Nephron (organoid): Measurements from ENCODE around the gene PLA2G12A.

ENCODE experiments used
- H3K27ac Mint-ChIP-seq, 3 experiments: 2 replicates each; pipeline ENCODE4 v1.8.0; 2020; ENCODE audit warnings: mixed read lengths in 3 of 3, mild to moderate bottlenecking in 2 of 3, moderate library complexity in 1 of 3
- H3K27me3 Mint-ChIP-seq: 2 replicates; pipeline ENCODE4 v1.8.0; 2021; ENCODE audit warnings: low read depth, mild to moderate bottlenecking, moderate library complexity, mixed read lengths
- H3K36me3 Mint-ChIP-seq: 2 replicates; pipeline ENCODE4 v1.8.0; 2020; ENCODE audit warnings: low read depth, mixed read lengths
- H3K4me1 Mint-ChIP-seq: 2 replicates; pipeline ENCODE4 v1.8.0; 2020; ENCODE audit warnings: mixed read lengths
- H3K4me3 Mint-ChIP-seq, 3 experiments: 2 replicates each; pipeline ENCODE4 v1.8.0; 2020; ENCODE audit warnings: mild to moderate bottlenecking in 3 of 3, mixed read lengths in 3 of 3, moderate library complexity in 2 of 3
- H3K9me3 Mint-ChIP-seq: 2 replicates; pipeline ENCODE4 v1.8.0; 2020; ENCODE audit warnings: mixed read lengths
- TF ChIP-seq, protein P1 (sequence below), 3 experiments: fragments of 200-600 bp; sonication (generic); IDR thresholded peaks; one replicate each; pipeline ENCODE4 v1.5.0; 2021; ENCODE audit warnings: antibody characterized with exemption in 3 of 3; ENCODE audit not compliant: unreplicated experiment in 3 of 3

The PLA2G12A gene

GRCh38 chr4:109754093-109754857 is 24.4 kb upstream of the PLA2G12A start:
- H3K4me1 Mint-ChIP-seq, result no peaks in the 10 kb centered on the region
- H3K4me3 Mint-ChIP-seq, result no peak overlapping the region
- no peaks in the 10 kb centered on the region for H3K27me3 Mint-ChIP-seq
- TF ChIP-seq, protein P1, sequence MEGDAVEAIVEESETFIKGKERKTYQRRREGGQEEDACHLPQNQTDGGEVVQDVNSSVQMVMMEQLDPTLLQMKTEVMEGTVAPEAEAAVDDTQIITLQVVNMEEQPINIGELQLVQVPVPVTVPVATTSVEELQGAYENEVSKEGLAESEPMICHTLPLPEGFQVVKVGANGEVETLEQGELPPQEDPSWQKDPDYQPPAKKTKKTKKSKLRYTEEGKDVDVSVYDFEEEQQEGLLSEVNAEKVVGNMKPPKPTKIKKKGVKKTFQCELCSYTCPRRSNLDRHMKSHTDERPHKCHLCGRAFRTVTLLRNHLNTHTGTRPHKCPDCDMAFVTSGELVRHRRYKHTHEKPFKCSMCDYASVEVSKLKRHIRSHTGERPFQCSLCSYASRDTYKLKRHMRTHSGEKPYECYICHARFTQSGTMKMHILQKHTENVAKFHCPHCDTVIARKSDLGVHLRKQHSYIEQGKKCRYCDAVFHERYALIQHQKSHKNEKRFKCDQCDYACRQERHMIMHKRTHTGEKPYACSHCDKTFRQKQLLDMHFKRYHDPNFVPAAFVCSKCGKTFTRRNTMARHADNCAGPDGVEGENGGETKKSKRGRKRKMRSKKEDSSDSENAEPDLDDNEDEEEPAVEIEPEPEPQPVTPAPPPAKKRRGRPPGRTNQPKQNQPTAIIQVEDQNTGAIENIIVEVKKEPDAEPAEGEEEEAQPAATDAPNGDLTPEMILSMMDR (IDR thresholded peaks at IDR 0.05; ENCODE audit: unreplicated experiment in 3 of 3), result no peak
- no peaks in the 10 kb centered on the region for H3K9me3 Mint-ChIP-seq
- H3K36me3 Mint-ChIP-seq, result peaks cover 7% of the 10 kb centered on the region
- H3K27ac Mint-ChIP-seq, result no peak overlapping the region

GRCh38 chr4:109752525-109752924 is 22.7 kb upstream of the PLA2G12A start:
- no peak overlapping the region for H3K27ac Mint-ChIP-seq
- TF ChIP-seq, protein P1 (IDR thresholded peaks at IDR 0.05; ENCODE audit: unreplicated experiment in 3 of 3), result no peak
- no peak overlapping the region for H3K4me3 Mint-ChIP-seq
- no peaks in the 10 kb centered on the region for H3K4me1 Mint-ChIP-seq
- peaks cover 12% of the 10 kb centered on the region for H3K36me3 Mint-ChIP-seq
- no peaks in the 10 kb centered on the region for H3K27me3 Mint-ChIP-seq
- H3K9me3 Mint-ChIP-seq, result no peaks in the 10 kb centered on the region

DNA sequence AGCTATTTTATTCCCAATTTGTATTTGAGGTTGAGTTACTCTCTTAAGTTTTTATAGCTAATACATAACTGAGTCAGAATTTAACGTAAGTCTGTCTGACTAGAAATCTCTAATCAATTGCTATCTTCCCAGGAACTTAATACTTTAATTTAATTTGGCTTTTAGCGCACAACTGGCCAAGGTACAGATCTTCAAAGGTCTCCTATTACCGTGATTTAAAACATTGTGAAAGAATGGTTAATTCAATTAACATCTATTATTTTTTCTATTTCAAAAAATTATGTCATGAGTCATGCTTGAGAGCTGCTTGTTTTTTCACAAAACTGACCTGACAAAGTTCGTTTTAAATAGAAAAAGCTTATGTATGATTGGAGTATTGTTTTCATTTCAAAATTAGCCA is 22.0 kb upstream of the PLA2G12A start:
- Mint-ChIP-seq H3K4me1 (no peaks in the 10 kb centered on the region), H3K27ac (no peak overlapping the region), H3K4me3 (no peak overlapping the region), H3K36me3 (peaks cover 9% of the 10 kb centered on the region), H3K27me3 (no peaks in the 10 kb centered on the region), H3K9me3 (no peaks in the 10 kb centered on the region)
- TF ChIP-seq, protein P1 (IDR thresholded peaks at IDR 0.05; ENCODE audit: unreplicated experiment in 3 of 3), result no peak

GRCh38 chr4:109750652-109751244 is 20.9 kb upstream of the PLA2G12A start:
- H3K4me1 Mint-ChIP-seq, result no peaks in the 10 kb centered on the region
- TF ChIP-seq, protein P1 (IDR thresholded peaks at IDR 0.05; ENCODE audit: unreplicated experiment in 3 of 3), result no peak
- H3K9me3 Mint-ChIP-seq, result no peaks in the 10 kb centered on the region

DNA sequence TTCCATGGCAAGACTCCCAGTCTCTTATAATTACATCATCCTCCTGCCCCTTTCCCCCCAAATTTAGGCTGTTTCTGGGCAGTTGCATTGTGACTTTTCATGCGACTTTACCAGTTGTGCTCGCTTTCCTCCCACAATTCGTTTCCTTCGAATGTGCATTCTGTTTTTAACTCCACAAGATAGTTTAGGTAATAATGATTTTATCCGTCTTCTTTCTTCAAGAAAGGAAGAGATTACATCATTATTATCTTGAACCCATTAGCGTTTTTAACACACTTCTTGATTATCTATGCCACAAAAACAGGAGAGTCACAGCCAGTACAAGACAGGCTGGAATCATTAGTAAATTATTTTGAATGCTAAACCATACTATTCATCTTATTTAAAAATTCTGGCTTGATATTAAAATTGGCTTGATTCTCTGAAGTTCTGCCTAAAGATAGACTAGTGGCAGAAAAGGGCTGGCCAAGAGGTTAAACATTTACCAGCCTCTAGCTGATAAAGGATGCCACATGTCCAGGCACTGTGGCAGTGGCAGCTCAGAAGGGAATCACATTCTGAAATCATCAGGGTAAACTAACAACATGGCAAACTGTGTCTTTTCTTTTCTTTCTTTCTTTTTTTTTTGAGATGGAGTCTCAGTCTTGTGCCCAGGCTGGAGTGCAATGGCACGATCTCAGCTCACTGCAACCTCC is 19.7 kb upstream of the PLA2G12A start:
- Mint-ChIP-seq H3K4me3 (no peak overlapping the region), H3K9me3 (no peaks in the 10 kb centered on the region), H3K4me1 (no peaks in the 10 kb centered on the region), H3K27me3 (no peaks in the 10 kb centered on the region), H3K27ac (no peak overlapping the region), H3K36me3 (peaks cover 4% of the 10 kb centered on the region)
- TF ChIP-seq, protein P1 (IDR thresholded peaks at IDR 0.05; ENCODE audit: unreplicated experiment in 3 of 3), result no peak

More at GRCh38 chr4:109750652-109751244, 20.9 kb upstream of the PLA2G12A start:
- Mint-ChIP-seq H3K4me3 (no peak overlapping the region), H3K27me3 (no peaks in the 10 kb centered on the region), H3K36me3 (peaks cover 6% of the 10 kb centered on the region), H3K27ac (no peak overlapping the region)
